DMS153 (cell line): Measurements from ENCODE around the gene SFMBT2.

ENCODE experiments used
- DNase-seq: peaks from one replicate; lab custom pipeline; 2025; lab: John Stamatoyannopoulos, UW

The SFMBT2 gene

GRCh38 chr10:7264313-7264756 lies 146.5 kb downstream of the SFMBT2 start:
- DNase-seq, result no peak

GRCh38 chr10:7263616-7264015 lies 147.2 kb downstream of the SFMBT2 start:
- no peak for DNase-seq

- no peak for DNase-seq
These were observed 149.5 kb downstream of the SFMBT2 start for GRCh38 chr10:7261351-7261750.

GRCh38 chr10:7260912-7261311 lies 149.9 kb downstream of the SFMBT2 start:
- no peak for DNase-seq

GRCh38 chr10:7260412-7260900 lies 150.4 kb downstream of the SFMBT2 start:
- DNase-seq, result no peak

GRCh38 chr10:7258948-7259523 lies 151.8 kb downstream of the SFMBT2 start:
- no peak for DNase-seq

GRCh38 chr10:7255517-7255916 lies 155.3 kb downstream of the SFMBT2 start:
- no peak for DNase-seq

- DNase-seq, result no peak
These were observed 159.0 kb downstream of the SFMBT2 start for GRCh38 chr10:7251696-7252465.

GRCh38 chr10:7250236-7250635 lies 160.6 kb downstream of the SFMBT2 start:
- no peak for DNase-seq

GRCh38 chr10:7248585-7249164 lies 162.2 kb downstream of the SFMBT2 start:
- DNase-seq, result no peak

GRCh38 chr10:7248148-7248547 lies 162.7 kb downstream of the SFMBT2 start:
- no peak for DNase-seq

GRCh38 chr10:7245505-7245904 lies 165.3 kb downstream of the SFMBT2 start:
- no peak for DNase-seq

- no peak for DNase-seq
These were observed 167.0 kb downstream of the SFMBT2 start for GRCh38 chr10:7243873-7244272.

GRCh38 chr10:7243139-7243538 lies 167.7 kb downstream of the SFMBT2 start:
- DNase-seq, result no peak

- no peak for DNase-seq
These were observed 171.4 kb downstream of the SFMBT2 start for GRCh38 chr10:7239312-7239985.

- DNase-seq, result no peak
These were observed 175.5 kb downstream of the SFMBT2 start for GRCh38 chr10:7235376-7235775.

- no peak for DNase-seq
These were observed 176.7 kb downstream of the SFMBT2 start for GRCh38 chr10:7234109-7234508.

- no peak for DNase-seq
These were observed 177.4 kb downstream of the SFMBT2 start for GRCh38 chr10:7233259-7233991.

- DNase-seq, result no peak
These were observed 179.1 kb downstream of the SFMBT2 start for GRCh38 chr10:7231509-7232414.

- no peak for DNase-seq
These were observed 179.9 kb downstream of the SFMBT2 start for GRCh38 chr10:7230951-7231350.

- DNase-seq, result no peak
These were observed 180.8 kb downstream of the SFMBT2 start for GRCh38 chr10:7230036-7230435.
